Astrocyte (in vitro differentiated cells and primary cell): ENCODE data around the gene COX15. TPM values are rescaled to one million over a fixed set of nuclear protein-coding genes. Genes with fewer than 3 reads are reported as not detected.

Experiments
- DNase-seq: peaks from one replicate; pipeline ENCODE4 v3.0.0-alpha.2; 2010; ENCODE audit warnings: low read depth
- FAIRE-seq: peaks from 2 replicates; lab custom pipeline; 2011; peaks lifted over from hg19 to GRCh38; lab: Jason Lieb, UNC
- H2AFZ ChIP-seq: 2 replicates; pipeline ENCODE4 v1.6.0; 2012; ENCODE audit warnings: low read depth, low read length, inconsistent platforms
- H3K27ac ChIP-seq: 2 replicates; pipeline ENCODE4 v1.5.1; 2011; ENCODE audit warnings: low read depth, low read length, inconsistent platforms
- H3K27me3 ChIP-seq: 2 replicates; pipeline ENCODE4 v1.6.0; 2011; ENCODE audit warnings: low read length, inconsistent platforms; ENCODE audit not compliant: insufficient read depth
- H3K36me3 ChIP-seq: 2 replicates; pipeline ENCODE4 v1.5.1; 2011; ENCODE audit warnings: low read length, inconsistent platforms; ENCODE audit not compliant: insufficient read depth
- H3K4me1 ChIP-seq: 2 replicates; pipeline ENCODE4 v1.5.1; 2011; ENCODE audit warnings: low read length, inconsistent platforms; ENCODE audit not compliant: insufficient read depth
- H3K4me2 ChIP-seq: 2 replicates; pipeline ENCODE4 v1.6.0; 2012; ENCODE audit warnings: low read length, inconsistent platforms
- H3K4me3 ChIP-seq: 2 replicates; pipeline ENCODE4 v1.5.1; 2011; ENCODE audit warnings: low read depth, mild to moderate bottlenecking, low read length, inconsistent platforms; ENCODE audit not compliant: insufficient read depth
- H3K79me2 ChIP-seq: 2 replicates; pipeline ENCODE4 v1.6.0; 2012; ENCODE audit warnings: mild to moderate bottlenecking, low read length, inconsistent platforms; ENCODE audit not compliant: insufficient read depth
- H3K9ac ChIP-seq: 2 replicates; pipeline ENCODE4 v1.6.0; 2012; ENCODE audit warnings: mild to moderate bottlenecking, low read length, inconsistent platforms
- H3K9me3 ChIP-seq: 2 replicates; pipeline ENCODE4 v1.5.1; 2012; ENCODE audit warnings: low read depth, mild to moderate bottlenecking, low read length, inconsistent platforms; ENCODE audit not compliant: insufficient read depth
- H4K20me1 ChIP-seq: 2 replicates; pipeline ENCODE4 v1.6.0; 2012; ENCODE audit warnings: low read length, inconsistent platforms; ENCODE audit not compliant: insufficient read depth
- H3K27ac Mint-ChIP-seq: one replicate; pipeline ENCODE4 v1.8.0; 2021; ENCODE audit warnings: mild to moderate bottlenecking, mixed read lengths; ENCODE audit not compliant: unreplicated experiment
- H3K27me3 Mint-ChIP-seq: one replicate; pipeline ENCODE4 v1.8.0; 2021; ENCODE audit warnings: low read depth, mixed read lengths; ENCODE audit not compliant: unreplicated experiment
- H3K36me3 Mint-ChIP-seq: one replicate; pipeline ENCODE4 v1.8.0; 2021; ENCODE audit warnings: low read depth, mixed read lengths; ENCODE audit not compliant: unreplicated experiment
- H3K4me1 Mint-ChIP-seq: one replicate; pipeline ENCODE4 v1.8.0; 2021; ENCODE audit warnings: low read depth, mixed read lengths; ENCODE audit not compliant: unreplicated experiment
- H3K4me3 Mint-ChIP-seq: one replicate; pipeline ENCODE4 v1.8.0; 2021; ENCODE audit warnings: mild to moderate bottlenecking, moderate library complexity, mixed read lengths; ENCODE audit not compliant: unreplicated experiment
- H3K9me3 Mint-ChIP-seq: one replicate; pipeline ENCODE4 v1.8.0; 2021; ENCODE audit warnings: mild to moderate bottlenecking, mixed read lengths; ENCODE audit not compliant: unreplicated experiment
- EZH2 ChIP-seq: IDR thresholded peaks from 2 replicates; pipeline ENCODE4 v1.6.1; 2012; ENCODE audit warnings: mild to moderate bottlenecking, low read length, inconsistent platforms; ENCODE audit not compliant: insufficient read depth
- total RNA-seq: library from RNA; stranded (reverse); gene quantifications from 2 replicates; pipeline ENCODE4 v1.2.1, GENCODE V29; 2021
- TF ChIP-seq, protein P1 (sequence below): IDR thresholded peaks from 2 replicates; pipeline ENCODE4 v1.5.1; 2011; ENCODE audit warnings: low read depth, mild to moderate bottlenecking, inconsistent platforms, low read length, moderate library complexity; ENCODE audit not compliant: insufficient read depth

COX15 gene
- total RNA-seq, 1 donor from 2014 or later: 33.4 TPM

DNA sequence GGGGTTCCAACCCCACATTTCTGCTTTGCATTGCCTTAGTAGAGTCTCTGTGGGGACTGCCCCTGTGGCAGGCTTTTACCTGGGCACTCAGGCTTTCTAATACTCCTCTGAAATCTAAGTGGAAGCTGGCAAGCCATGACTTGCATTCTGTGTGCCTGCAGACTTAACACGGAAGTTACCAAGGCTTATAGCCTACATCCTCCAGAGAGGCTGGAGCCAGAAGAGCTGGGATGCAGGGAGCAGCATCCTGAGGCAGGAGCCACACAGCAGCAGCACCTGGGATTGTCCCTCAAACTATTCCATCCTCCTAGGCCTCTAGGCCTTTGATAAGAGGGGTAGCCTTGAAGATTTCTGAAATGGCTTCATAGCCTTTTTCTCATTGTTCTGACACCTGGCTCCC, 28.4 kb upstream of the COX15 start:
- Histone ChIP-seq H3K4me2 (no peak overlapping the region), H3K4me1 (no peaks in the 10 kb centered on the region), H3K27me3 (no peaks in the 10 kb centered on the region), H3K36me3 (peaks cover 21% of the 10 kb centered on the region), H4K20me1 (no peaks in the 10 kb centered on the region), H2AFZ (no peak overlapping the region), H3K4me3 (no peak overlapping the region), H3K27ac (no peak overlapping the region), H3K79me2 (no peaks in the 10 kb centered on the region), H3K9ac (no peak overlapping the region), H3K9me3 (no peaks in the 10 kb centered on the region)
- H3K9me3 Mint-ChIP-seq: no peaks in the 10 kb centered on the region
- DNase-seq: no peak
- no peak for FAIRE-seq
- H3K4me3 Mint-ChIP-seq: no peak overlapping the region
- peaks cover 11% of the 10 kb centered on the region for H3K36me3 Mint-ChIP-seq
- no peak overlapping the region for H3K27ac Mint-ChIP-seq
- TF ChIP-seq EZH2: no peak
- TF ChIP-seq, protein P1, sequence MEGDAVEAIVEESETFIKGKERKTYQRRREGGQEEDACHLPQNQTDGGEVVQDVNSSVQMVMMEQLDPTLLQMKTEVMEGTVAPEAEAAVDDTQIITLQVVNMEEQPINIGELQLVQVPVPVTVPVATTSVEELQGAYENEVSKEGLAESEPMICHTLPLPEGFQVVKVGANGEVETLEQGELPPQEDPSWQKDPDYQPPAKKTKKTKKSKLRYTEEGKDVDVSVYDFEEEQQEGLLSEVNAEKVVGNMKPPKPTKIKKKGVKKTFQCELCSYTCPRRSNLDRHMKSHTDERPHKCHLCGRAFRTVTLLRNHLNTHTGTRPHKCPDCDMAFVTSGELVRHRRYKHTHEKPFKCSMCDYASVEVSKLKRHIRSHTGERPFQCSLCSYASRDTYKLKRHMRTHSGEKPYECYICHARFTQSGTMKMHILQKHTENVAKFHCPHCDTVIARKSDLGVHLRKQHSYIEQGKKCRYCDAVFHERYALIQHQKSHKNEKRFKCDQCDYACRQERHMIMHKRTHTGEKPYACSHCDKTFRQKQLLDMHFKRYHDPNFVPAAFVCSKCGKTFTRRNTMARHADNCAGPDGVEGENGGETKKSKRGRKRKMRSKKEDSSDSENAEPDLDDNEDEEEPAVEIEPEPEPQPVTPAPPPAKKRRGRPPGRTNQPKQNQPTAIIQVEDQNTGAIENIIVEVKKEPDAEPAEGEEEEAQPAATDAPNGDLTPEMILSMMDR: no peak
- no peaks in the 10 kb centered on the region for H3K27me3 Mint-ChIP-seq
- H3K4me1 Mint-ChIP-seq: no peaks in the 10 kb centered on the region

DNA sequence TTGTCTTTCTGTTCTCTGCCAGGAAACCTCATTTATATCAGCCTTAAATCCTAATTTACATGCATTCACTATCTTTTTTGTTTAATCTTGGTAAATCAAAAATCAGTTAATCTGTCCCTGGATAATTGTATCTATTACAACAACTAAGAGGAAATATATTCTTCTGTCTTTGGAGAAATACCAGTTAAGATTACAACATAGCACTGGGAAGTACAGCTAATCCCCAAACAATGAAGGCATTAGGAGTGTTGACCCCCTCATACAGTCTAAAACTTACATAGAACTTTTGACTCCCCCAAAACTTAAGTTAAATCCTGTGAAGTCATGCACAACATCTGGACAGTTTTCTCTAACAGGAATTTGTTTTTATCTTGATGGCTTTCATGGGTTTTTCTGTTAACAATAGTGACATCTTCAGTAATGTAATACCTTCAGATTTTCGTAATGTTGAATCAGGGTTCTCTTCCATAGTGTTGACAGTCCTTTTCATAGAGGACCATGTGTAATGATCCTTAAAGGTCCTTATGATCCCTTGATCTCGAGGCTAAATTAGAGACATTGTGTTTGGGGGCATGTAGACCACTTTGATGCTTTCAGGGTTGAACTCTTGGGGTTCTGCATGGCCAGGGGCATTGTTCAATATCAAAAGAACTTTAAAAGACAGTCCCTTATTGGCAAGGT, 26.4 kb upstream of the COX15 start:
- FAIRE-seq (no peak), DNase-seq (no peak)
- Histone ChIP-seq H3K36me3 (peaks cover 25% of the 10 kb centered on the region), H3K4me3 (no peak overlapping the region), H3K4me2 (no peak overlapping the region), H3K9me3 (no peaks in the 10 kb centered on the region), H4K20me1 (no peaks in the 10 kb centered on the region), H3K9ac (no peak overlapping the region), H2AFZ (no peak overlapping the region), H3K4me1 (no peaks in the 10 kb centered on the region), H3K79me2 (no peaks in the 10 kb centered on the region), H3K27ac (no peak overlapping the region), H3K27me3 (no peaks in the 10 kb centered on the region)
- H3K9me3 Mint-ChIP-seq: no peaks in the 10 kb centered on the region
- no peaks in the 10 kb centered on the region for H3K27me3 Mint-ChIP-seq
- no peak overlapping the region for H3K27ac Mint-ChIP-seq
- peaks cover 11% of the 10 kb centered on the region for H3K36me3 Mint-ChIP-seq
- TF ChIP-seq, protein P1: no peak
- TF ChIP-seq EZH2: no peak
- no peaks in the 10 kb centered on the region for H3K4me1 Mint-ChIP-seq
- no peak overlapping the region for H3K4me3 Mint-ChIP-seq

DNA sequence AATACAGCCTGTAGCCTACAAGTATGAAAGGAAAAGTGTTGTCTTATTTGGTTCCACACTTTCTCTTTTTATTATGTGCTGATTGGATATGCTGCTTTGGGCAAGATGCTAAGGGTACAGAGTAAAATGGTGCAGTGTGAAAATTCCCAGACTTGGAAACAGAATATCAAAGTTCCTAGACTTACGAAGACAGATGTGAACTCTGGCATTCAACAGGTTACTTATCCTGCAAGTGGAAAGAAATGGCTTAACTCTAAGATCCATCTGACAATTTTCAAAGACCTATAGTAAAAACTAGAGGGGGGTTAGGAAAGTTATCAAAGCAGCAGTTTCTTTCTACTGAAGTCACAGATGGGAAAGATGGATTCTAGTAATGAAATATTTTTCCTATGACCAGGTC, 24.2 kb upstream of the COX15 start:
- peaks cover 11% of the 10 kb centered on the region for H3K36me3 Mint-ChIP-seq
- H3K4me1 ChIP-seq: no peaks in the 10 kb centered on the region
- no peaks in the 10 kb centered on the region for H4K20me1 ChIP-seq
- H3K4me1 Mint-ChIP-seq: no peaks in the 10 kb centered on the region
- no peaks in the 10 kb centered on the region for H3K9me3 ChIP-seq
- TF ChIP-seq, protein P1: no peak
- no peak for TF ChIP-seq EZH2
- H3K27ac Mint-ChIP-seq: no peak overlapping the region
- no peaks in the 10 kb centered on the region for H3K27me3 Mint-ChIP-seq
- H2AFZ ChIP-seq: no peak overlapping the region
- no peak overlapping the region for H3K9ac ChIP-seq
- no peaks in the 10 kb centered on the region for H3K27me3 ChIP-seq
- H3K4me3 ChIP-seq: no peak overlapping the region
- no peaks in the 10 kb centered on the region for H3K79me2 ChIP-seq
- no peak for FAIRE-seq
- H3K27ac ChIP-seq: no peak overlapping the region
- H3K4me2 ChIP-seq: no peak overlapping the region
- no peaks in the 10 kb centered on the region for H3K9me3 Mint-ChIP-seq
- DNase-seq: no peak
- H3K4me3 Mint-ChIP-seq: no peak overlapping the region
- H3K36me3 ChIP-seq: peaks cover 25% of the 10 kb centered on the region
